Measurements from ENCODE around the gene CTNNA3.

The CTNNA3 gene

GRCh38 chr10:66684581-66684980 lies 1011.4 kb downstream of the CTNNA3 start:
- H3K36me3 ChIP-seq: no peaks in the 10 kb centered on the region
- H4K20me1 ChIP-seq: no peaks in the 10 kb centered on the region
- H3K9ac ChIP-seq: no peak overlapping the region
- H3K4me2 ChIP-seq: no peak overlapping the region
- H3K4me3 ChIP-seq: no peak overlapping the region
- no peak for TF ChIP-seq Cebpa-rat (IDR thresholded peaks at IDR 0.05)
- no peaks in the 10 kb centered on the region for H3K27me3 ChIP-seq
- no peaks in the 10 kb centered on the region for H3K4me1 ChIP-seq
- no peak overlapping the region for H3K27ac ChIP-seq
- H3K9me3 ChIP-seq: no peaks in the 10 kb centered on the region

DNA sequence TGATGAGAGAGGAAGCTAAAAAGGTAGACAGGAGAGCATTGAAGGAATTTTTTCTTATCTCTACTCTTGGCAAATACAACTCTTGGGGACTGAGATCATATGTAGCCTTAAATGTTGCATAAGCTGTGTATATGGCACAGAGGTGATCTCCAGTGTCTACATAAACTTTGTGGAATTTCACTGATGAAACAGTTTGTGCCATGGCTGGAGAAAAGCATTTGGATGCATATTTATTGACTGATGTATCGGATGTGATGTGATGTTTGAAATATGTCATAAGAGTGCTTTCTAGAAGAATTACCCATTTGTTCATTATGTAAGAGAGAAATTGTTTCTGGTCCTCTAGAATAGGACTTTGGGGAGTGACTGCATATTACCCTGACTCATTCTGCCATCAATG lies 1015.1 kb downstream of the CTNNA3 start:
- H3K27ac ChIP-seq: no peak overlapping the region
- no peak for TF ChIP-seq Cebpa-rat (IDR thresholded peaks at IDR 0.05)
- H3K9ac ChIP-seq: no peak overlapping the region
- H3K36me3 ChIP-seq: no peaks in the 10 kb centered on the region
- no peaks in the 10 kb centered on the region for H4K20me1 ChIP-seq
- H3K4me2 ChIP-seq: no peak overlapping the region
- no peak overlapping the region for H3K4me3 ChIP-seq
- no peaks in the 10 kb centered on the region for H3K9me3 ChIP-seq
- no peaks in the 10 kb centered on the region for H3K4me1 ChIP-seq
- H3K27me3 ChIP-seq: no peaks in the 10 kb centered on the region

DNA sequence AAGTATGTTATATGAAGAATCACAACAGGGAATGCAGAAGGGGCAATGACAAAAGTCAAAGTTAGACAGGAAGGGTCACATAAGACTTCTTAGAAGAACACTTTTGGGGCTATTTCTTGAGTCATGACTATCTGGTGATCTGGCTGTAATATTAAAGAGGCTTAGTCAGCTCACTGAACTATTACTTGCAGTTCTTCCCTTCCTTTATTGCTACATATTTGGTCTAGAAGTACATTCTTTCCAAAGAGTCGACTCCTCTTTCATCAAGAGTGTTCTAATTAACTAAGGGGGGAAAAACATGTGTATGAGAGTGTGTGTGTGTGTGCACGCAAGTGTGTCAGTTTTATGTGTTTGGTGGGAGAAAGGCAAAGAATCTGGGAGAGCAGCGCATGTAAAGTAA lies 1017.5 kb downstream of the CTNNA3 start:
- no peaks in the 10 kb centered on the region for H3K9me3 ChIP-seq
- no peak for TF ChIP-seq Cebpa-rat (IDR thresholded peaks at IDR 0.05)
- H3K9ac ChIP-seq: no peak overlapping the region
- H4K20me1 ChIP-seq: no peaks in the 10 kb centered on the region
- H3K36me3 ChIP-seq: no peaks in the 10 kb centered on the region
- H3K4me2 ChIP-seq: no peak overlapping the region
- no peak overlapping the region for H3K4me3 ChIP-seq
- H3K27ac ChIP-seq: no peak overlapping the region
- H3K27me3 ChIP-seq: no peaks in the 10 kb centered on the region
- no peaks in the 10 kb centered on the region for H3K4me1 ChIP-seq

GRCh38 chr10:66673071-66673470 lies 1022.9 kb downstream of the CTNNA3 start:
- Histone ChIP-seq H3K4me2 (no peak overlapping the region), H3K27me3 (no peaks in the 10 kb centered on the region), H3K4me3 (no peak overlapping the region), H3K9me3 (no peaks in the 10 kb centered on the region), H3K4me1 (no peaks in the 10 kb centered on the region), H3K27ac (no peak overlapping the region), H4K20me1 (no peaks in the 10 kb centered on the region), H3K9ac (no peak overlapping the region), H3K36me3 (no peaks in the 10 kb centered on the region)
- no peak for TF ChIP-seq Cebpa-rat (IDR thresholded peaks at IDR 0.05)

GRCh38 chr10:66671562-66671961 lies 1024.4 kb downstream of the CTNNA3 start:
- Histone ChIP-seq H4K20me1 (no peaks in the 10 kb centered on the region), H3K4me3 (no peak overlapping the region), H3K9ac (no peak overlapping the region), H3K27me3 (no peaks in the 10 kb centered on the region), H3K4me2 (no peak overlapping the region), H3K9me3 (no peaks in the 10 kb centered on the region), H3K4me1 (no peaks in the 10 kb centered on the region), H3K36me3 (no peaks in the 10 kb centered on the region), H3K27ac (no peak overlapping the region)
- no peak for TF ChIP-seq Cebpa-rat (IDR thresholded peaks at IDR 0.05)

- Histone ChIP-seq H3K4me2 (no peak overlapping the region), H4K20me1 (no peaks in the 10 kb centered on the region), H3K9me3 (no peaks in the 10 kb centered on the region), H3K4me1 (no peaks in the 10 kb centered on the region), H3K27me3 (no peaks in the 10 kb centered on the region), H3K27ac (no peak overlapping the region), H3K9ac (no peak overlapping the region), H3K4me3 (no peak overlapping the region), H3K36me3 (no peaks in the 10 kb centered on the region)
- TF ChIP-seq Cebpa-rat (IDR thresholded peaks at IDR 0.05): no peak
Observed at GRCh38 chr10:66671064-66671463, 1024.9 kb downstream of the CTNNA3 start.

GRCh38 chr10:66656499-66656898 lies 1039.5 kb downstream of the CTNNA3 start:
- H3K4me2 ChIP-seq: no peak overlapping the region
- no peak overlapping the region for H3K4me3 ChIP-seq
- TF ChIP-seq Cebpa-rat (IDR thresholded peaks at IDR 0.05): no peak
- H3K9ac ChIP-seq: no peak overlapping the region
- H3K27ac ChIP-seq: no peak overlapping the region
- no peaks in the 10 kb centered on the region for H4K20me1 ChIP-seq
- H3K27me3 ChIP-seq: no peaks in the 10 kb centered on the region
- peaks cover 3% of the 10 kb centered on the region for H3K9me3 ChIP-seq
- H3K4me1 ChIP-seq: no peaks in the 10 kb centered on the region
- no peaks in the 10 kb centered on the region for H3K36me3 ChIP-seq

DNA sequence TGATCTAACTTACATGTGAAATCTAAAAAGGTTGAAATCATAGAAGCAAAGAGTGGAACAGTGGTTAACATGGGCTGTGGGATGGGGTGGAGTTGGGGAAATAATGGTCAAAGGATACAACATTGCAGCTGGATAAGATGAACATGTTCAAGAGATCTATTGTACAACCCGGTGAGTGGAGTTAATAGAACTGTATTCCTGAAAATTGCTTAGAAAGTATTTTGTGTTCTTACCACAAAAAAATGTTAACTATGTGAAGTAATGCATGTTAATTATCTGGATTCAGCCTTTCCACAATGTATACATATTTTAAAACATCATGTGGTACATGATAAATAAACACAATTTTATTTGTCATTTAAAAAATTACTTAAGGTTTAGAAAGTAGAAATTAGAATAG lies 1041.1 kb downstream of the CTNNA3 start:
- peaks cover 13% of the 10 kb centered on the region for H3K9me3 ChIP-seq
- TF ChIP-seq Cebpa-rat (IDR thresholded peaks at IDR 0.05): no peak
- H3K4me2 ChIP-seq: no peak overlapping the region
- no peak overlapping the region for H3K27ac ChIP-seq
- no peaks in the 10 kb centered on the region for H3K27me3 ChIP-seq
- H3K4me3 ChIP-seq: no peak overlapping the region
- H3K9ac ChIP-seq: no peak overlapping the region
- no peaks in the 10 kb centered on the region for H4K20me1 ChIP-seq
- no peaks in the 10 kb centered on the region for H3K4me1 ChIP-seq
- no peaks in the 10 kb centered on the region for H3K36me3 ChIP-seq

GRCh38 chr10:66651308-66652082 lies 1044.5 kb downstream of the CTNNA3 start:
- H3K4me1 ChIP-seq: no peaks in the 10 kb centered on the region
- H3K4me3 ChIP-seq: no peak overlapping the region
- peaks cover 13% of the 10 kb centered on the region for H3K9me3 ChIP-seq
- no peak overlapping the region for H3K9ac ChIP-seq
- H3K27ac ChIP-seq: no peak overlapping the region
- no peak overlapping the region for H3K4me2 ChIP-seq
- TF ChIP-seq Cebpa-rat (IDR thresholded peaks at IDR 0.05): no peak
- no peaks in the 10 kb centered on the region for H3K36me3 ChIP-seq
- no peaks in the 10 kb centered on the region for H4K20me1 ChIP-seq
- H3K27me3 ChIP-seq: no peaks in the 10 kb centered on the region

GRCh38 chr10:66649626-66650025 lies 1046.4 kb downstream of the CTNNA3 start:
- no peak overlapping the region for H3K4me2 ChIP-seq
- no peaks in the 10 kb centered on the region for H4K20me1 ChIP-seq
- no peaks in the 10 kb centered on the region for H3K27me3 ChIP-seq
- no peak for TF ChIP-seq Cebpa-rat (IDR thresholded peaks at IDR 0.05)
- H3K9ac ChIP-seq: no peak overlapping the region
- no peaks in the 10 kb centered on the region for H3K36me3 ChIP-seq
- no peaks in the 10 kb centered on the region for H3K4me1 ChIP-seq
- H3K4me3 ChIP-seq: no peak overlapping the region
- no peak overlapping the region for H3K27ac ChIP-seq
- H3K9me3 ChIP-seq: peaks cover 13% of the 10 kb centered on the region

DNA sequence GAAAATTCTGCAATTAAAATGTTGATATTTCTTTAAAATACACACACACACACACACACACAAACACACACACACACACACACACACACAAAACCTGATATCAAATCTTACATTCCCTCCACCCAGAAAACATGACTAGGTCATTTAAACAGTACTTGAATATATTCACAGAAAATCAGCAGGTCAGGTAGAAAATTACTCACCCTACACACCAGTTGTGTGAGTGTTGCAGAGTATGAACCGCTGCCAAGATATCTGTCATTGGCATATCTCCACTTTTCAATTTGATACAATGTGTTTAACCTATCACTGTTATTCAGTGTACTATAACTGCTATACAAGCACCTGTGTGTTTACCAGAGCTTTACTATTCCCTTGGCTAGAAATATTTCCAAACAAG lies 1053.8 kb downstream of the CTNNA3 start:
- no peak overlapping the region for H3K9ac ChIP-seq
- no peaks in the 10 kb centered on the region for H3K36me3 ChIP-seq
- no peak for TF ChIP-seq Cebpa-rat (IDR thresholded peaks at IDR 0.05)
- H3K4me3 ChIP-seq: no peak overlapping the region
- no peaks in the 10 kb centered on the region for H3K9me3 ChIP-seq
- H3K4me1 ChIP-seq: no peaks in the 10 kb centered on the region
- H3K27me3 ChIP-seq: no peaks in the 10 kb centered on the region
- H4K20me1 ChIP-seq: no peaks in the 10 kb centered on the region
- no peak overlapping the region for H3K27ac ChIP-seq
- no peak overlapping the region for H3K4me2 ChIP-seq

Data from BLaER1 (cell line).